SK-N-SH treated with all-trans-retinoic acid at 6 μM for 48 hours (cell line): Measurements from ENCODE around the gene GARS1.

Experiments used
- ATAC-seq: fragments of 200-7000 bp; cut with Tn5 transposase; 3 replicates; pipeline ENCODE4 v1.9.1; 2020; ENCODE audit warnings: mild to moderate bottlenecking, moderate library complexity
- ARNTL ChIP-seq: fragments of 450-650 bp; formaldehyde crosslinking; IDR thresholded peaks from 2 replicates; pipeline ENCODE4 v1.5.0; 2020; ENCODE audit warnings: low read depth, mild to moderate bottlenecking, moderate library complexity, borderline replicate concordance
- BACH2 ChIP-seq: fragments of 250-450 bp; sonication (Bioruptor Pico); IDR thresholded peaks from 2 replicates; pipeline ENCODE4 v1.9.0; 2021; ENCODE audit warnings: mild to moderate bottlenecking, borderline replicate concordance
- CSDC2 ChIP-seq: fragments of 250-450 bp; sonication (Bioruptor Pico); IDR thresholded peaks from 2 replicates; pipeline ENCODE4 v1.5.0; 2020; ENCODE audit warnings: mild to moderate bottlenecking, moderate library complexity
- ESRRG ChIP-seq: fragments of 250-450 bp; sonication (Bioruptor Pico); IDR thresholded peaks from 2 replicates; pipeline ENCODE4 v1.6.1; 2021; ENCODE audit warnings: mild to moderate bottlenecking
- GLIS3 ChIP-seq: fragments of 250-450 bp; sonication (Bioruptor Pico); IDR thresholded peaks from 2 replicates; pipeline ENCODE4 v1.5.0; 2020; ENCODE audit warnings: mild to moderate bottlenecking, moderate library complexity
- ISL1 ChIP-seq: fragments of 250-450 bp; sonication (Bioruptor Pico); IDR thresholded peaks from 2 replicates; pipeline ENCODE4 v2.1.2; 2022; ENCODE audit warnings: mild to moderate bottlenecking, moderate library complexity
- OSR1 ChIP-seq: fragments of 250-450 bp; sonication (Bioruptor Pico); IDR thresholded peaks from 2 replicates; pipeline ENCODE4 v1.8.0; 2022; ENCODE audit warnings: moderate library complexity, mild to moderate bottlenecking, inconsistent platforms
- PPARA ChIP-seq: fragments of 250-450 bp; sonication (Bioruptor Pico); IDR thresholded peaks from 2 replicates; pipeline ENCODE4 v1.5.0; 2020; ENCODE audit warnings: mild to moderate bottlenecking, borderline replicate concordance
- SNAI2 ChIP-seq: fragments of 250-450 bp; sonication (Bioruptor Pico); IDR thresholded peaks from 2 replicates; pipeline ENCODE4 v1.5.0; 2020; ENCODE audit warnings: mild to moderate bottlenecking, moderate library complexity
- TCF4 ChIP-seq: fragments of 250-450 bp; sonication (Bioruptor Pico); IDR thresholded peaks from 2 replicates; pipeline ENCODE4 v1.8.0; 2021; ENCODE audit warnings: mild to moderate bottlenecking, moderate library complexity, borderline replicate concordance
- TOX ChIP-seq: fragments of 250-450 bp; sonication (Bioruptor Pico); IDR thresholded peaks from 2 replicates; pipeline ENCODE4 v1.8.0; 2021; ENCODE audit warnings: mild to moderate bottlenecking, moderate library complexity, borderline replicate concordance
- ZC3H10 ChIP-seq: fragments of 250-450 bp; sonication (Bioruptor Pico); IDR thresholded peaks from 2 replicates; pipeline ENCODE4 v1.5.1; 2021; ENCODE audit warnings: mild to moderate bottlenecking, moderate library complexity
- ZFP3 ChIP-seq: fragments of 250-450 bp; sonication (Bioruptor Pico); IDR thresholded peaks from 2 replicates; pipeline ENCODE4 v1.5.0; 2020; ENCODE audit warnings: mild to moderate bottlenecking, moderate library complexity
- ZFP30 ChIP-seq: fragments of 450-650 bp; formaldehyde crosslinking; IDR thresholded peaks from 2 replicates; pipeline ENCODE4 v1.5.0; 2022; ENCODE audit warnings: mild to moderate bottlenecking, moderate library complexity
- ZNF565 ChIP-seq: fragments of 450-650 bp; formaldehyde crosslinking; conservative IDR thresholded peaks from 2 replicates; pipeline ENCODE4 v1.5.0; 2020; ENCODE audit warnings: low read depth, mild to moderate bottlenecking, moderate library complexity
- ZNF70 ChIP-seq: fragments of 450-650 bp; formaldehyde crosslinking; IDR thresholded peaks from 2 replicates; pipeline ENCODE4 v1.5.0; 2020; ENCODE audit warnings: mild to moderate bottlenecking, moderate library complexity
- ZNF8 ChIP-seq: fragments of 450-650 bp; formaldehyde crosslinking; IDR thresholded peaks from 2 replicates; pipeline ENCODE4 v1.5.0; 2020; ENCODE audit warnings: mild to moderate bottlenecking, moderate library complexity
- TF ChIP-seq, protein P1 (sequence below): fragments of 250-450 bp; sonication (Bioruptor Pico); IDR thresholded peaks from 2 replicates; pipeline ENCODE4 v1.5.1; 2021; ENCODE audit warnings: mild to moderate bottlenecking, moderate library complexity
- TF ChIP-seq, protein P2 (sequence below): fragments of 250-450 bp; sonication (Bioruptor Pico); IDR thresholded peaks from 2 replicates; pipeline ENCODE4 v1.8.0; 2020; ENCODE audit warnings: mild to moderate bottlenecking, moderate library complexity, borderline replicate concordance
- TF ChIP-seq, protein P3 (sequence below): fragments of 250-450 bp; sonication (Bioruptor Pico); IDR thresholded peaks from 2 replicates; pipeline ENCODE4 v1.5.1; 2020; ENCODE audit warnings: low read depth, mild to moderate bottlenecking, moderate library complexity
- TF ChIP-seq, protein P4 (sequence below): fragments of 250-450 bp; sonication (Bioruptor Pico); IDR thresholded peaks from 2 replicates; pipeline ENCODE4 v1.5.0; 2020; ENCODE audit warnings: mild to moderate bottlenecking, moderate library complexity
- TF ChIP-seq, protein P5 (sequence below): fragments of 250-450 bp; sonication (Bioruptor Pico); IDR thresholded peaks from 2 replicates; pipeline ENCODE4 v1.8.0; 2021; ENCODE audit warnings: low read depth, mild to moderate bottlenecking, moderate library complexity, borderline replicate concordance

GARS1 gene

DNA sequence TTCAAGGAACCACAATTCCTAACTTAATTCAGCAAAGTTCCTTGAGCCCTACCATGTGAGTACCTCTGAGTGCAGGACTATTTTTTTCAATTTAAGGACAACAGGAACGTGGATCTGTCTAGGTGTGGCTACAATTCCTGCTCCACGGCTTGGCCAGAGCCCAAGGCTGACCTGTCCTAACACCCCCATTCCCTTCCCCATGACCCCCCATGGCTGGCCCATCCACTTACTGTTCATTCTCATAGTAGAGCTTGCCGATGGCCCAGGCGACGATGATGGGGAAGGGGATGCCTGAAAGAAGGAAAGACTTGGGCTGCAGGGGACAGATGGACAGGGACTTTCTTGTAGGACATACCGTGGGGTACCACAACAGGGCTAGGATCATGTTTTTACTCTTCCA lies 67.2 kb downstream of the GARS1 start:
- ATAC-seq: no peak

DNA sequence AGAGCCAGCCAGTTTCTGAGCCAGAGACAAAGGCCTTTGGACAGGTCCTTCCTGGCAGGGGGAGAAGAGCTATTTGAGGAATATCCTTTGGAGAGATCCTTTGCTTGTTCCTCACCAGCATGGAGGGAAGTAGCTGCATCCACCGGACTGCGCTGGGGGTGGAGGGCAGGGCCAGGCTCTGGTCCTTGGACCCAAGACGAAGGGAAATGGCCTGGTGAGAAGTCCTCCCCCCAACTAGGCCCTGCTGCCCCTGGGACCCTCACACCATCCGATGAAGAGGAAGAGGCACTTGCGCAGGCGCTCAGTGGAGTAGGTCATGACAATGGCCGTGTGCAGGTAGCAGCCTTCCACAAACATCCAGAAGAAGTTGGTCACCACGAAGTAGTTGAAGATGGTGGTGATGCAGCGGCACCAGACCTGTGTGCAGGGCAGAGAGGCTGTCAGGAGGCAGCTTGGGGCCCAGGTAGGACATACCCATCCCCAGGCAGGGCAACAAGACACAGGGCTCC lies 67.8 kb downstream of the GARS1 start:
- no peak for ATAC-seq
- TF ChIP-seq TOX (CRISPR knock-in tag) (no peak), ZNF8 (CRISPR knock-in tag) (no peak), ZFP3 (CRISPR knock-in tag) (no peak), CSDC2 (no peak), PPARA (CRISPR knock-in tag) (no peak), GLIS3 (CRISPR knock-in tag) (no peak), ZNF565 (CRISPR knock-in tag) (no peak), ISL1 (no peak), ZFP30 (no peak), ESRRG (CRISPR knock-in tag) (no peak), TCF4 (no peak), BACH2 (CRISPR knock-in tag) (no peak), ZNF70 (no peak), SNAI2 (CRISPR knock-in tag) (no peak), OSR1 (CRISPR knock-in tag) (no peak)
- TF ChIP-seq, protein P1, sequence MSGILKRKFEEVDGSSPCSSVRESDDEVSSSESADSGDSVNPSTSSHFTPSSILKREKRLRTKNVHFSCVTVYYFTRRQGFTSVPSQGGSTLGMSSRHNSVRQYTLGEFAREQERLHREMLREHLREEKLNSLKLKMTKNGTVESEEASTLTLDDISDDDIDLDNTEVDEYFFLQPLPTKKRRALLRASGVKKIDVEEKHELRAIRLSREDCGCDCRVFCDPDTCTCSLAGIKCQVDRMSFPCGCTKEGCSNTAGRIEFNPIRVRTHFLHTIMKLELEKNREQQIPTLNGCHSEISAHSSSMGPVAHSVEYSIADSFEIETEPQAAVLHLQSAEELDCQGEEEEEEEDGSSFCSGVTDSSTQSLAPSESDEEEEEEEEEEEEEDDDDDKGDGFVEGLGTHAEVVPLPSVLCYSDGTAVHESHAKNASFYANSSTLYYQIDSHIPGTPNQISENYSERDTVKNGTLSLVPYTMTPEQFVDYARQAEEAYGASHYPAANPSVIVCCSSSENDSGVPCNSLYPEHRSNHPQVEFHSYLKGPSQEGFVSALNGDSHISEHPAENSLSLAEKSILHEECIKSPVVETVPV (CRISPR knock-in tag): no peak
- TF ChIP-seq, protein P2, sequence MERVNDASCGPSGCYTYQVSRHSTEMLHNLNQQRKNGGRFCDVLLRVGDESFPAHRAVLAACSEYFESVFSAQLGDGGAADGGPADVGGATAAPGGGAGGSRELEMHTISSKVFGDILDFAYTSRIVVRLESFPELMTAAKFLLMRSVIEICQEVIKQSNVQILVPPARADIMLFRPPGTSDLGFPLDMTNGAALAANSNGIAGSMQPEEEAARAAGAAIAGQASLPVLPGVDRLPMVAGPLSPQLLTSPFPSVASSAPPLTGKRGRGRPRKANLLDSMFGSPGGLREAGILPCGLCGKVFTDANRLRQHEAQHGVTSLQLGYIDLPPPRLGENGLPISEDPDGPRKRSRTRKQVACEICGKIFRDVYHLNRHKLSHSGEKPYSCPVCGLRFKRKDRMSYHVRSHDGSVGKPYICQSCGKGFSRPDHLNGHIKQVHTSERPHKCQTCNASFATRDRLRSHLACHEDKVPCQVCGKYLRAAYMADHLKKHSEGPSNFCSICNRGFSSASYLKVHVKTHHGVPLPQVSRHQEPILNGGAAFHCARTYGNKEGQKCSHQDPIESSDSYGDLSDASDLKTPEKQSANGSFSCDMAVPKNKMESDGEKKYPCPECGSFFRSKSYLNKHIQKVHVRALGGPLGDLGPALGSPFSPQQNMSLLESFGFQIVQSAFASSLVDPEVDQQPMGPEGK (CRISPR knock-in tag): no peak
- TF ChIP-seq, protein P3, sequence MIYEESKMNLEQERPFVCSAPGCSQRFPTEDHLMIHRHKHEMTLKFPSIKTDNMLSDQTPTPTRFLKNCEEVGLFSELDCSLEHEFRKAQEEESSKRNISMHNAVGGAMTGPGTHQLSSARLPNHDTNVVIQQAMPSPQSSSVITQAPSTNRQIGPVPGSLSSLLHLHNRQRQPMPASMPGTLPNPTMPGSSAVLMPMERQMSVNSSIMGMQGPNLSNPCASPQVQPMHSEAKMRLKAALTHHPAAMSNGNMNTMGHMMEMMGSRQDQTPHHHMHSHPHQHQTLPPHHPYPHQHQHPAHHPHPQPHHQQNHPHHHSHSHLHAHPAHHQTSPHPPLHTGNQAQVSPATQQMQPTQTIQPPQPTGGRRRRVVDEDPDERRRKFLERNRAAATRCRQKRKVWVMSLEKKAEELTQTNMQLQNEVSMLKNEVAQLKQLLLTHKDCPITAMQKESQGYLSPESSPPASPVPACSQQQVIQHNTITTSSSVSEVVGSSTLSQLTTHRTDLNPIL (CRISPR knock-in tag): no peak

More for the DNA sequence above, 67.2 kb downstream of the GARS1 start:
- no peak for TF ChIP-seq ESRRG (CRISPR knock-in tag)
- TF ChIP-seq, protein P2 (CRISPR knock-in tag): no peak
- no peak for TF ChIP-seq TOX (CRISPR knock-in tag)
- TF ChIP-seq, protein P3 (CRISPR knock-in tag): no peak
- no peak for TF ChIP-seq ISL1
- TF ChIP-seq, protein P4, sequence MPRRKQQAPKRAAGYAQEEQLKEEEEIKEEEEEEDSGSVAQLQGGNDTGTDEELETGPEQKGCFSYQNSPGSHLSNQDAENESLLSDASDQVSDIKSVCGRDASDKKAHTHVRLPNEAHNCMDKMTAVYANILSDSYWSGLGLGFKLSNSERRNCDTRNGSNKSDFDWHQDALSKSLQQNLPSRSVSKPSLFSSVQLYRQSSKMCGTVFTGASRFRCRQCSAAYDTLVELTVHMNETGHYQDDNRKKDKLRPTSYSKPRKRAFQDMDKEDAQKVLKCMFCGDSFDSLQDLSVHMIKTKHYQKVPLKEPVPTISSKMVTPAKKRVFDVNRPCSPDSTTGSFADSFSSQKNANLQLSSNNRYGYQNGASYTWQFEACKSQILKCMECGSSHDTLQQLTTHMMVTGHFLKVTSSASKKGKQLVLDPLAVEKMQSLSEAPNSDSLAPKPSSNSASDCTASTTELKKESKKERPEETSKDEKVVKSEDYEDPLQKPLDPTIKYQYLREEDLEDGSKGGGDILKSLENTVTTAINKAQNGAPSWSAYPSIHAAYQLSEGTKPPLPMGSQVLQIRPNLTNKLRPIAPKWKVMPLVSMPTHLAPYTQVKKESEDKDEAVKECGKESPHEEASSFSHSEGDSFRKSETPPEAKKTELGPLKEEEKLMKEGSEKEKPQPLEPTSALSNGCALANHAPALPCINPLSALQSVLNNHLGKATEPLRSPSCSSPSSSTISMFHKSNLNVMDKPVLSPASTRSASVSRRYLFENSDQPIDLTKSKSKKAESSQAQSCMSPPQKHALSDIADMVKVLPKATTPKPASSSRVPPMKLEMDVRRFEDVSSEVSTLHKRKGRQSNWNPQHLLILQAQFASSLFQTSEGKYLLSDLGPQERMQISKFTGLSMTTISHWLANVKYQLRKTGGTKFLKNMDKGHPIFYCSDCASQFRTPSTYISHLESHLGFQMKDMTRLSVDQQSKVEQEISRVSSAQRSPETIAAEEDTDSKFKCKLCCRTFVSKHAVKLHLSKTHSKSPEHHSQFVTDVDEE: no peak
- TF ChIP-seq ZNF565 (CRISPR knock-in tag): no peak
- TF ChIP-seq ZC3H10 (CRISPR knock-in tag): no peak
- TF ChIP-seq, protein P5, sequence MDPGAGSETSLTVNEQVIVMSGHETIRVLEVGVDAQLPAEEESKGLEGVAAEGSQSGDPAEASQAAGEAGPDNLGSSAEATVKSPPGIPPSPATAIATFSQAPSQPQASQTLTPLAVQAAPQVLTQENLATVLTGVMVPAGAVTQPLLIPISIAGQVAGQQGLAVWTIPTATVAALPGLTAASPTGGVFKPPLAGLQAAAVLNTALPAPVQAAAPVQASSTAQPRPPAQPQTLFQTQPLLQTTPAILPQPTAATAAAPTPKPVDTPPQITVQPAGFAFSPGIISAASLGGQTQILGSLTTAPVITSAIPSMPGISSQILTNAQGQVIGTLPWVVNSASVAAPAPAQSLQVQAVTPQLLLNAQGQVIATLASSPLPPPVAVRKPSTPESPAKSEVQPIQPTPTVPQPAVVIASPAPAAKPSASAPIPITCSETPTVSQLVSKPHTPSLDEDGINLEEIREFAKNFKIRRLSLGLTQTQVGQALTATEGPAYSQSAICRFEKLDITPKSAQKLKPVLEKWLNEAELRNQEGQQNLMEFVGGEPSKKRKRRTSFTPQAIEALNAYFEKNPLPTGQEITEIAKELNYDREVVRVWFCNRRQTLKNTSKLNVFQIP (CRISPR knock-in tag): no peak
- TF ChIP-seq ZFP30: no peak
- no peak for TF ChIP-seq ARNTL (CRISPR knock-in tag)
- no peak for TF ChIP-seq OSR1 (CRISPR knock-in tag)
- TF ChIP-seq SNAI2 (CRISPR knock-in tag): no peak
- TF ChIP-seq CSDC2: no peak
- no peak for TF ChIP-seq ZNF8 (CRISPR knock-in tag)
